CD4-positive, alpha-beta T cell treated with Interleukin-6 for 4 hours (primary cell): ENCODE data around the gene PERM1.
A peak's percentile ranks its signal among the peaks of the same experiment; 100 is the strongest.
"Not testable (repeated sequence)": the region's sequence is repeated elsewhere in the genome, so short reads cannot be mapped to it uniquely, and the experiment has no call there.

ENCODE experiments used
- DNase-seq: peaks from one replicate; pipeline ENCODE4 v3.0.0-alpha.2; 2020; ENCODE audit warnings: mixed read lengths

PERM1 gene

DNA sequence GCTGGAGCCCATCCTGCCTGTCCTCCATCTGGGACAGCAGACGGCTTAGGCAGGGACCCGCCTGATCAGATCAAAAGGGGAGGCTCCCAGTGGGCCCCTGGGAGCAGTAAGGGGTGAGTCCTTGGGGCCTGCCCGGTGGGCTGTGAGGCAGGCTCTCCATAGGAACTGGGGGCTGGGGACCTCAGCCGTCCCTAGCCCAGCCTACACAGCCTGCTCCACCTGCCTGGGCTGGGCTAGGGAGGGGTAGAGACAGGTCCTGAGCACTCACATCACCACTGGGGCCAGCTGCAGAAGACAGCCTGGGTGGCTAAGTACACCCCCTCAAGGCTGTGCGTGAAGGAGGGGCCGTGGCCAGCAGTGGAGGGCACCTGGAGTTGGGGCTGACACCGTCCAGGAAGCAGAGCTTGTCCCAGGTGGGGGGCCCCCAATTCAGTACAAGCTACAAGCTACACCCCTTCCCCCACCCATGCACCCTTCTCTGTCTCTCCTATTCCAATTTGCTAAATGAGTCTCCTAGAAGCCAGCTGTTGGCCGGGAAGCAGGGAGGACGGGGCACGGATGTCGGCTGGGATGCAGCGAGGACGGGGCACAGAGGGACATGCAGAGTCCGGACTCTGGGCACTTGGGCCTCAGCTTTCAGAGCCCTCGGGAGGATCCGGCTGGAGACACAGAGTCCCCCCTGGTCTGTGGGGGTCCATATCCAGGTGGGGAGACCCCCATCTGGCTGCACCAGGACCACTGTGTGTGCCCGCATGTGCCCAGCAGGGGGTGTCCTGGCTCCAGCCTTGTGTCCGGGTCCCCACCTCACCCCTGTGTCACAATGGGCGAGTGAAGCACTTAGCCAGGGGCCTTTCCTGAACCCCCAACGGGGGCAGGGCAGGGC lies 33.1 kb upstream of the PERM1 start:
- DNase-seq, result peak; percentile 17

DNA sequence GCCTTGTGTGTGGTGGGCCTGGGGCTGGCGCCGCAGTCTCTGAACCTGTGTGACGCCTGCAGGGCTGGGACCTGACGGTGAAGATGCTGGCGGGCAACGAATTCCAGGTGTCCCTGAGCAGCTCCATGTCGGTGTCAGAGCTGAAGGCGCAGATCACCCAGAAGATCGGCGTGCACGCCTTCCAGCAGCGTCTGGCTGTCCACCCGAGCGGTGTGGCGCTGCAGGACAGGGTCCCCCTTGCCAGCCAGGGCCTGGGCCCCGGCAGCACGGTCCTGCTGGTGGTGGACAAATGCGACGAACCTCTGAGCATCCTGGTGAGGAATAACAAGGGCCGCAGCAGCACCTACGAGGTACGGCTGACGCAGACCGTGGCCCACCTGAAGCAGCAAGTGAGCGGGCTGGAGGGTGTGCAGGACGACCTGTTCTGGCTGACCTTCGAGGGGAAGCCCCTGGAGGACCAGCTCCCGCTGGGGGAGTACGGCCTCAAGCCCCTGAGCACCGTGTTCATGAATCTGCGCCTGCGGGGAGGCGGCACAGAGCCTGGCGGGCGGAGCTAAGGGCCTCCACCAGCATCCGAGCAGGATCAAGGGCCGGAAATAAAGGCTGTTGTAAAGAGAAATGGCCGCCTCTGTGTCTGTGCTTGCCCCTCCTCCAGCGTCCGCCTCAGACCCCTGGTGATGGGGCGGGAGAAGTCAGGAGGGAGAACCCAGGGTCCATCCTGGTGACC lies 32.2 kb upstream of the PERM1 start:
- DNase-seq, result peak; percentile 51

DNA sequence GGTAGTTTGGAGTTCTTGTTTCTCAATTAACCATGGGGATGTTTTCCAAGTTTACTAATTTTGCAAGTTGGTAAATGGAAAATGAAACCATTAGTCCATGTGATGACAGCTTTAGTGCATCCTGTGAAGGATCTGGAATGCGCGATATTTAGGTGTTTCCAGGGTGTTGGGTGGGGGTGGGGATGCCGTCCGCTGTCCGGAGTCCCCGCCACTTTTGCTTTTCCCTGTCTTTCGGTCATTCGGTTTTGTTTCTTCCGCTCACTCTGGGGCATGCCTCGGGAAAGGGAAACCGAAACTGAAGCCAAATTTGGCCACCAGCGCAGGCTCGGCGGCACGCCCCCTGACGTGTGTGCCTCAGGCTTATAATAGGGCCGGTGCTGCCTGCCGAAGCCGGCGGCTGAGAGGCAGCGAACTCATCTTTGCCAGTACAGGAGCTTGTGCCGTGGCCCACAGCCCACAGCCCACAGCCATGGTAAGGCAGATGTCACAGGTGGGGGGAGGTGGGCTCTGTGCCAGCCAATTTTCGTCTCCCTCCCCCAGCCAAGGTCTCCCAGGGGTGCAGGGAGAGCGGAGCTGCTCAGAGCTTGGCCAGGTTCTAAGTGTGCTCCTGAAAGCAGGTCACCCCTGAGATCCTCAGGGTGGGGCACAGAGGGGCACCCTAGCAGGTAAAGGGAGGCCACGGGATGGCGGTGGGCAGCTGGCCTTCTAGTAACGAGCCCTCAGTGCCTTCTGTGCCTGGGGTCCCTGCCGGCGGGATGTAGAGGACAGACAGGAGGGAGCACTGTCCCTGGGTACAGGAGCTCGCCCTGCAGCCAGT lies 31.4 kb upstream of the PERM1 start, which contains the start of gene ISG15:
ISG15 (plus strand) TSS at position 393 of the 817 bp plus-strand sequence; CDS start at position 470, 77 bp downstream.
- peak; percentile 93 for DNase-seq

DNA sequence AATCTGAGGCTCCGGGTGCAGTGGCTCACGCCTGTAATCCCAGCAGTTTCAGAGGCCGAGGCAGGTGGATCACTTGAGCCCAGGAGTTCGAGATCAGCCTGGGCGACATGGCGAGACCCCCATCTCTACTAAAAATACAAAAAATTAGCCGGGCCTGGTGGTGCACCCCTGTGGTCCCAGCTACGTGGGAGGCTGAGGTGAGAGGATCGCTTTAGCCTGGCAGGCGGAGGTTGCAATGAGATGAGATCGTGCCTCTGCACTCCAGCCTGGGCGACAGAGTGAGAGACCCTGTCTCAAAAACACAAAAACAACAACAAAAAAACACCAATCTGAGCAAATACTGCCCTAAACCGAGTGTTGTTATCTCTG lies 30.8 kb upstream of the PERM1 start:
- DNase-seq, result peak; percentile 27

DNA sequence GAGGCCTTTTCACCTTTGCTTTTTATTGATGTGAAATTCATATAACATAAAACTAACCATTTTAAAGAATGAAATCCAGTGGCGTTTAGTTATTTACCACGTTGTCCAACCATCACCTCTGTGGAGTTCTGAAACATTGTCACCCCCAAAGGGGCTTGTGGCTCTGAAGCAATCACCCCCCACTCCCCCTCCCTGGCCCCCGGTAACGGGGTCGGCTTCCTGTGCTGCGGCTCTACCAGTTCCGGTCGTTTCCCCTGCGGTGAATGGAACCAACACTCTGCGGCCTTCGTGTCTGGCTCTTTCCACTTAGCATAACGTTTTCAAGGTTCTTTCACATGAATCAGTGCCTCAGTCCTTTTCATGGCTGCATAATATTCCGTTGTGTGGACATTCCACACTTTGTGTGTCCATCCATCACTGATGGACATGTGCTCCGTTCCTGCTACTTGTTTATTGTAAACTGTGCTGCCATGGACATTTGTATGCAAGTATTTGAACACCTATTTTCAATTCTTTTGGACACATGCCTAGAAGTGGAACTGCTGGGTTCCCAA lies 29.6 kb upstream of the PERM1 start:
- no peak for DNase-seq

DNA sequence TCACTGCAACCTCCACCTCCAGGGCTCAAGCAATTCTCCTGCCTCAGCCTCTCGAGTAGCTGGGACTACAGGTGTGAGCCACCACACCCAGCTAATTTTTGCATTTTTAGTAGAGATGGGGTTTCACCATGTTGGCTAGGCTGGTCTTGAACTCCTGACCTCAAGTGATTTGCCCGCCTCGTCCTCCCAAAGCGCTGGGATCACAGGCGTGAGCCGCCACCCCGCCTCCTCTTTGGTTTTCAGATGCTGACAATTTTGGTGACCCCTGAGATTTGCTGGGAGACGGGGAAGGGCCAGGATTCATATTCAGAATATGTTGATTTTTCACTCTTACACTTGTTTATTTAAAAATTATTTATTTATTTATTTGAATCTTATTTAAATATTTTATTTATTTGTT lies 28.2 kb upstream of the PERM1 start:
- not testable (repeated sequence) for DNase-seq

DNA sequence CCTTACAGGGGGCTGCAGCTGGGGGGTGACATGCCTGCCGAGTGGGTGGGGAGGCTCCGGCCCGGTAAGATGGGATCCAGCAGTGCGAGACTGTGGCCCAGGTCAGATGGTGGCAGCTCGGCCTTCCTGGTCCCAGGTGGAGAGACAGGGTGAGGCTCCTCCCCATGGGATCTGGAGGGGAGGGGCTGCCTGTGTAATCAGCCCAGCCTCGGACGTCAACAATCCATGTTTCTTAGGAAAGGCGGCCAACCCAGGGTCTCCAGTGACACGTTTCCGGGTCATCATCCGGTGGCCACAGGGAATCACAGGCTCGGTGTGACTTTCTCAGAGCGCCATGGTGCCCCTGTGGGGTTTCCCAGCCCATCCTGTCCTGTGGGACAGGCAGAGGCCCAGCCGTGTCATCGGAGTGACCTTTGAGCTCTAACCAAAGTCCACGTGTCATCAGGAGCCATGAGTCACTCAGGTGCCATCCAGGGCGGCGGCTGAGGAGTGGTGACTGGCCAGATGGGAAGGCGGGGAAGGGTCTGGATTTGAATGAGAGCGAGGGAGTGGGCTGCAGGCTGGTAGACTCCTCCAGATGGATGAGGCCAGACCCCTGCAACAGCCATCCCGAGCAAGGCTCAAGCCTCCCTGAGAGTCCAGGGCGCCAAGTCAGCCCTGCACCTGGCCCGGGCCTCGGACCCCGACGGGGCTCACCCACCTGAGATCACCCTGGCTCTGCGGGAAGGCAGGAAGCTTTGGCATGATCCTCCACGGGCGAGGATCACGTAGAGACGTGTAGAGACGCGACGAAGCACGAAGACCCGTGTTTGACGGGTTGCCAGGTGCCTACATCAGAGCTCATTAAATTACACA lies 24.6 kb upstream of the PERM1 start:
- DNase-seq, result no peak

DNA sequence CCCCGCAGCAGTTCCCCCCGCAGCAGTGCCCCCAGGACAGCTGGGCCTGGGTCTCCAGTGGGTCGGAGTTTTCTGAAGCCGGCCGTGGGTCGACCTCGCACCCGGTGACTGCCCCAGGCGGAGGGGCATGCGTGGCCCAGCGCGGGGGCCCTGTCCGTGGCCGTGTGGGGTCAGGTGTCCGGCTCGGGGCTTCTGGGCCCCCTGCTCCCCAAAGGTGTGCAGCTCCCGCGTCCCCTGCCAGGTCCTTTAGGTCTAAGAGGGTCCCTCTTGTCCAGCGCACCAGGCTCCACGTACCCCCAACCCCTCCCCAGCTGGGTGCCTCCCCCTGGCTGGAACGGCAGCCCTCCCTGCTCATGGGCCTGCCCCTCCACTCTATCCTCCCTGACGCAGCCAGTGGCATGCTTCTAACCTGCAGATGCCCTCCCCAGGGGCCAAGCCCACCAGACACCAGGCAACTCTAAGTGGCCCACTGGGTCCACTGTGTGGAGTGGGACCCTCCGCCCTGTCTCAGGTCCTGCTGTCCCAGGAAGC lies 23.9 kb upstream of the PERM1 start:
- DNase-seq, result no peak

DNA sequence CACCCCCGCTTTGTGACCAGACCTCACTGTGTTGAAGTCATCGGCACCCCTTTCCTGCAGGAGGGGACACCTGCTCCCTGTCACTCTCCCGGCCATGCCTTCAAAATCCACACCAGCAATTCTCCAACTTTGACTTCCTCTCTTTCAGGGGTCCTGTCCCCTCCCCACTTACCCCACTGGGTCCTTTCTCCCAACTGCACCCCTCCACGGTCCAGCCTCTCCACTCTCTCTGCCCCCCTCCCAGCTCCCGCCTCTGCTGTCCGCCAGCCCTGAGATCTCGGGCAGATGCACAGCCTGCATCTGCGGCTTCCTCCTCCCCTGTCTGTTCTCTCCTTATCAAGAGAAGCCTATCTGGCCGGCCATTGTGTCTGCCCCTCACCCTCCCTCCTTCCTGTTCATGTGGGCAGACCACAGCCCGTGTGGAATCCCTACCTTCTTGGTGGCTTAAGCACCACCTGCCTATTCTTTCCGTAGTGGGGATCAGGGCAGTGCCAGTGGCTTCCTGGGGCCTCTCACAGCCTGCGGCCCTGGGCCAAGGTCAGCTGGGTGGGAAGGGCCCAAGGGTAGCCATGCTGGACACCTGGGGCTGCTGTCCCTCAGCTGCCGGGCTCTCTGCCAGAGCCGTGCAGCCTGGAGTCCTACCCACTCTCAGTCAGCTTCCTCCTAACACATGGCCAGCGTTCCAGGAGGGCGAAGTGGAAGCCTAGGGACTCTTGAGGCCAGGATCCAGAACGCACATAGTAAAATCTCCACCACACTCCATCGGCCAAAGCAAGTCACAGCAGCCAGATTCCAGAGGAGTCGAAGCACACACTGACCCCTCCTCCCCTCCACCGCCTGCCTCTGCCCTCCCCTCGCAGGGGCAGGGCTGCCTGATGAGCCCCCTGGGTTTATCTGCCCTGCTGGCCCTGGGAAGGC lies 23.1 kb upstream of the PERM1 start:
- DNase-seq, result no peak

DNA sequence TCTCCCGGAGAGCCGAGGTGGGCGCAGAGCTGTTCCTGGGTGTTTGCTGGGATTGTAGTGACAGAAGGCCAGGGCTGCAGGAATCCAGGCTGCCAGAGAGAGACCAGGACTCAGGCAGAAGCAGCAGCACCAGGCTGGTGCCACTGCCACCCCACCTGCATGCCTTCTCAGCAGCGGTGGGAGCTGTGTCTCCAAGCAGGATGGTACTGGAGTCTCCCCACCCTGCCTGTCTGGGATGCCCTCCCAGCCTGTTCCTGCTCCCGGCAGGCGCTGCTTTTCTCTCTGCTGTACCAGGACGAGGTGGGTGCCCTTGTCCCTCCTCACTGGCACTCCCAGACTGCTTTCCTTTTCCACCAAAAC lies 22.5 kb upstream of the PERM1 start:
- DNase-seq, result no peak

DNA sequence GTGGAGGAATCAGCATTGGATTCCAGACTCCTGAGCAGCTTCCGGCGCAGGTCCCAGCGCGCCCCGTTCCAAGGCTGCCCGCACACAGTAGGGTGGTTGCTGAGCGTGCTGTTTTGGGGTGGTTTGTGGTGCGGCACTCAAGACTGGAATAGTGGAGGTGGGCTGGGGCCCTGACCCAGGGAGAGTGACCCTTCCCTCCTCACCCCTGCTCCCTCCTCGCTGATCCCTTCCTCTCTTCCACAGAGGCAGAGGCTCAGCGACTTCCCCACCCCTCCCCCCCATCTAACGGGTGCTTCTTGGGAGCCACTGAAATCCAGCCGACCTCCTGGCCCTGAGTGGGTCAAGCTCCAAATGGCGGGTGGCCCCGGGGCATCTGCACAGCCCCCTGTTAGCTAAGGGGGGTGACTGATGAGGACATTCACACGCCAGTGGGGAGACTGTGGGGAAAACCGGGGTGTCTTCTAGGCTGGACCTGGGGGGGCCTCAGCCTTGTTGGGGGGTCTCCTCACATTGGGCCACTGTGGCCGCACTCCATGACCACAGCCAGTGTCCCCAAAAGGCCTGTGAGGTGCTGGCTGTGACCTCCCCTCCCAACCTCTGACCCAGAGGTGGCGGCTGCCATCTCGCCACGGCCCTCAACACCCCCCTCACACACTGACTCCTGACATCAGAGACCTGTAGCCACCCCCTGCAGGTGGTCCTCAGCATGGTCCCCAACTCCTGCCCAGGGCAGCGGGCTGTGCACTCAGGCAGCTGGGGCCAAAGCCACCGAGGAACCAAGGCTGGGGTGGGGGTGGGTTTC lies 21.9 kb upstream of the PERM1 start:
- DNase-seq, result no peak

DNA sequence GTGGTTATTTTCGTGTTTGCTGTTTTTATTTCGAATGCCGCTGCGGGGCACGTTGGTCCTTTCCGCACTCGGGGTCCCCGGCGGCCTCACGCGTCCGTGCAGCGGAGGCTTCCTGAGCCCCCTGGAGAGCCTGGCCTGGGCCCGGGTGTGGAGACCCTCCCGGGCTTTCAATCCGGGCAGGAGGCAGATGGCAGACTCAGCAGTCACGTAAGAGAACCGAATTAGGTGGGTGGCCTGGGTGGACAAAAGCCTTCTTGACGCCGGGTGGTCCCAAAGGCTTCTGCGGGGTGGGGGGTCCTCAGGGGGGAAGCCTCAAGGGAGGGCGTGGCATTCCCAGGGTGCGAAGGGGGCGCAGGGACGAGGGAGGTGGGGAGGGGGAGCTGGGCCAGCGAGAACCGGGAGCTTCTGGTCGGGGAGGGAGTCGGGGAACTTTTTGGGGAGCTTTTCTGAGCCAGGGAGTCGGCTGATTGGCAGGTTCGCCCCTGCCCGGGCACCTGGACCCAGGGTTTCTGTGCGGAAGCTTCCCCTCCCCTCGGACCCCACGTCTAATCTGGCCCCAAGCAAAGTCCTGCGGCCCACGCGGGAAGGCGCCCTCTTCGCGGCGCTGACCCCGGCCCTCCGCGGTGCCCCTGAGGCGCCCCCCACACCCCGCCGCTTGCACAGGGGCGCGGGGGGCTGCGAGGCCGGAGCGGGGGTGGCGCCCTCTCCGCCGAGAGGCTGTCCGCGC lies 19.3 kb upstream of the PERM1 start:
- DNase-seq, result no peak

DNA sequence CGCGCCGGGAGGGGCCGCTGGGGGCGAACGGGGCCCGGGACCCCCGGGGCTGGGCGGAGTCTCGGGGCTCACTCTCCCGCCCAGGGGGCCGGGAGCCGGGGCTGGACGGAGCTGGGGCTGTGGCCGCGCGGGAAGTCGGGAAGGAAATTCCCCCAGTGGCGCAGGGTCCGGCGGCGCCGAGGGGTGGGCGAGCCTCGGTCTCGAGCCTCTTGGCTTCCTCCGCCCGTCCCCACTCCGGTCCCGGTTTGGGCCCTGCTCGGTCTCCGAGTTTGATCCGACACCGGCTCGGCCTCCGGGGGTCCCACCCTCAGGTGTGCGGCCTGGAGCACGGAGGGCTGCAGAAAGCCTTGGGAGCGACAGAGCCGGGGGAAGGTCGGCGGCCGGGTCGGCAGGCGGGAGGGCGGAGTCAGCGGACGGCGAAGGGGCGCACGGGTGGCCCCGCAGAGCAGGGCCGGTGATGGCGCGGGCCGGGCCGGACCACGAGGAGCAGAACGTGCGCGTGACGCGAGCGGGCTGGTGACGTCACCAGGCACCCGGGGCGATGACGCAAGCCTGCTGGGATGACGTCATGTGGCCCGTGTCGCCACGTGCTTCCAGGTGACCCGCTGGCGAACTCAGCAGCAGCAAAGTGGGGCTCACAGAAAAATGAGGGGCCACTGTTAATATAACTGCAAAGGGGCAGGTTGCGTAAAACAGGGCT lies 18.6 kb upstream of the PERM1 start:
- peak; percentile 53 for DNase-seq

DNA sequence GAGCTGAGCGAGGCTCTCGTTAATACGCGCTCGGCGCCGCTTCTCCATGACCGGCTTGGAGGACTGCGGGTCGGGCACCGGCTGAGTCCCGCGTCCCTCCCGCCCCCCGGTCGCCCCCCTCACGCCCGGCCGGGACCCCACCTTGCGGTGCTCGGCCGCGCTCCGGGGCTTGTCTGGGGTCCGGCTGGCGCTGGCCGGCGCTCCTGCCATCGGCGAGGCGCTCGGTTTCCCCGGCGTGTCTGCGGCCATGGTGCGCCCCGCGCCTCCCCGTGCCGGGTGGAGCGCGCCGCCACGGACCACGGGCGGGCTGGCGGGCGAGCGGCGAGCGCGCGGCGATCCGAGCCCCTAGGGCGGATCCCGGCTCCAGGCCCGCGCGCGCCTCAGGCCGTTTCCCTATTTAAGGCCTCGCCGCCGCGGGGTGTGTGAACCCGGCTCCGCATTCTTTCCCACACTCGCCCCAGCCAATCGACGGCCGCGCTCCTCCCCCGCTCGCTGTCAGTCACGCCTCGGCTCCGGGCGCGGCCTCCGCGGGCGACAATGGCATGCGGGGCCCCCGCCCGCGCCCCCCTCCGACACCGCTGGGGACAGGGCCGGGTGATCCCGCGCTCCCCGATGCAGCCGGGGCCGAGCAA lies 17.9 kb upstream of the PERM1 start, which contains the start of gene HES4:
HES4 (minus strand) TSS at position 373 of the 632 bp plus-strand sequence; CDS start at position 249, 124 bp downstream.
- peak; percentile 72 for DNase-seq

DNA sequence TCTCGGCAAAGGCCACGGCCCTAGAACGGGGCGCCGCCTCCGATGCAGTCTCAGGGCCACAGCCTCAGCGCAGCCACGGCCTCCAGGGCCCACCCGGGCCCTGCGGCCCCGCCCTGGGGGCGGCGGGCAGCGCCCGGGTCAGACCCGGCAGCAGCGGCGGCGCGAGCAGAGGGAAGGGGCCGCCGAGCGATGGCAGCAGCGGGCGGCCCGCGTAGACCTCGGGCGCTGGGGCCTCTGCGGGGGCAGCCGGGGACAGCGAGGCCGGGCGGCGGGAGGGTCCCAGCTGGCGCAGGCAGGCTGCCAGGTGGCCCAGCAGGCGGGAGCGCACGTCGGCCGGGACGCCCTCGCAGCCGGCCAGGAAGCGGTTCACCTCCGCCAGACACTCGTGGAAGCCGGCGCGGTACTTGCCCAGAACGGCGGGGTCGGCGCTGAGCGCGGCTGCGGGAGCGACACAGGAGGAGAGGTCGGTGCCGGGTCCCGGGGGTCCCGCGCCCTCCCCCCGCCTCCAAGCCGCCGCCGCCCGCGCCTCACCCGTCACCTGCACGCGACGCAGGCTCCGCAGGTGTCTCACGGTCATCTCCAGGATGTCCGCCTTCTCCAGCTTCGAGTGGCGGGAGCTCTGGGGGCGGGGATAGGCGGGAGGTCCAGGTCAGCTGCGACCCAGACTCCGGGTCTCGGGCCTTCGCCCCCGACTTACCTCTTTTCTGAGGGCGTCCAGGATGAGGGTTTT lies 17.3 kb upstream of the PERM1 start:
- peak; percentile 28 for DNase-seq

DNA sequence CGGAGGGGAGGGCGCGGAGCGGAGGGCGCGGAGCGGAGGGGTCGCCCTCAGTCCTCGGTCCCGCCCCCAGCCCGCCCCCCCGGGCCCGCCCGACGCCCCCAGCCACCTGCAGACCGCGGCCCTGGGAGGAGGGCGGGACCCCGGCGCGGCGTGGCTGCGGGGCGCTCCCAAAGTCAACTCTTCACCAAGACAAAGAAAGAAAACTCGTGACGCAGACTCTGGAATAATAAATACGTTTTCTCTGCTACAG lies 16.8 kb upstream of the PERM1 start:
- no peak for DNase-seq
